DOHH2 (cell line): ENCODE data around the gene KLK15.

Experiments
- H3F3A ChIP-seq: fragments of 200-600 bp; sonication (generic), shearing (Covaris generic); 2 replicates; pipeline ENCODE4 v1.6.0; 2016; ENCODE audit warnings: antibody characterized with exemption, mild to moderate bottlenecking; ENCODE audit not compliant: control insufficient read depth, insufficient read depth
- H3K27ac ChIP-seq: fragments of 200-600 bp; sonication (generic); 2 replicates; pipeline ENCODE4 v1.5.1; 2014; ENCODE audit warnings: low read depth, mild to moderate bottlenecking, low read length, moderate library complexity
- H3K27me3 ChIP-seq: fragments of 200-600 bp; sonication (generic); 2 replicates; pipeline ENCODE4 v1.6.1; 2014; ENCODE audit warnings: mild to moderate bottlenecking, low read length, mixed read lengths; ENCODE audit not compliant: control insufficient read depth
- H3K36me3 ChIP-seq: fragments of 200-600 bp; sonication (generic); 2 replicates; pipeline ENCODE4 v1.6.1; 2014; ENCODE audit warnings: mild to moderate bottlenecking, low read length, moderate library complexity, mixed read lengths; ENCODE audit not compliant: control insufficient read depth
- H3K4me1 ChIP-seq: fragments of 200-600 bp; sonication (generic); 2 replicates; pipeline ENCODE4 v1.6.1; 2014; ENCODE audit warnings: mild to moderate bottlenecking, low read length, mixed read lengths; ENCODE audit not compliant: control insufficient read depth
- H3K4me2 ChIP-seq: fragments of 200-600 bp; sonication (generic); 2 replicates; pipeline ENCODE4 v1.6.0; 2014; ENCODE audit warnings: mild to moderate bottlenecking, low read length, moderate library complexity
- H3K4me3 ChIP-seq: fragments of 200-600 bp; sonication (generic); 2 replicates; pipeline ENCODE4 v1.5.1; 2014; ENCODE audit warnings: mild to moderate bottlenecking, low read length, mixed read lengths
- H3K79me2 ChIP-seq: fragments of 200-600 bp; sonication (generic); 2 replicates; pipeline ENCODE4 v1.6.1; 2014; ENCODE audit warnings: mild to moderate bottlenecking, low read length, mixed read lengths; ENCODE audit not compliant: control insufficient read depth
- H3K9me2 ChIP-seq: fragments of 200-600 bp; sonication (generic); replicated peaks from 2 replicates; pipeline ENCODE4 v1.6.1; 2014; ENCODE audit warnings: mild to moderate bottlenecking, low read length, mixed read lengths; ENCODE audit not compliant: control insufficient read depth
- H3K9me3 ChIP-seq: fragments of 200-600 bp; sonication (generic); 2 replicates; pipeline ENCODE4 v1.6.1; 2014; ENCODE audit warnings: antibody characterized with exemption, low read length, mixed read lengths; ENCODE audit not compliant: control insufficient read depth, insufficient read depth
- H4K20me1 ChIP-seq: fragments of 200-600 bp; sonication (generic); 2 replicates; pipeline ENCODE4 v1.6.0; 2014; ENCODE audit warnings: low read depth, mild to moderate bottlenecking, antibody characterized with exemption, low read length, moderate library complexity; ENCODE audit not compliant: control insufficient read depth, insufficient read depth
- EZH2phosphoT487 ChIP-seq: fragments of 200-600 bp; sonication (generic); IDR thresholded peaks from 2 replicates; pipeline ENCODE4 v1.6.1; 2017; ENCODE audit warnings: borderline replicate concordance, mild to moderate bottlenecking, antibody characterized with exemption, low read length, moderate library complexity, mixed read lengths
- TF ChIP-seq, protein P1 (sequence below): fragments of 200-600 bp; sonication (generic); IDR thresholded peaks from one replicate; pipeline ENCODE4 v1.5.1; 2014; ENCODE audit warnings: antibody characterized with exemption, mild to moderate bottlenecking, low read depth, low read length; ENCODE audit not compliant: poor library complexity, severe bottlenecking

The KLK15 gene

DNA sequence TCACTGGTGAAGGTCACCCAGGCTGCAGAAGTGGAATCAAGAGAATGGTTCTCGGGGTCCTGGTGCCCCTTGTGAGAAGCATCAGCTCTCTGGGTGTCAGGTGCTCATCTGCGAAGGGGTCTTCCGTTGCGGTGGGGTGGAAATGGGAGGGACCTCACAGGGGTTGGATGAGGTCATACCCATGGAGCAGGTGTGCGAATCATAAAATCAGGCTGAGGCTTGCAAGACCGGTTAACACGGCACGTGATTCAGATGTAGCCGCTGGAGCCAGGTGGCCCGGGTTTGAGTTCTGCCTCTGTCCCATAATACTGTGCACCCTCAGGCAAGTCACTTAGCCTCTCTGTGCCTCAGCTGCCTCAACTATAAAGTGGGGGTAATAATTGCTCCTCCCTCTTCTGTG lies 3.9 kb upstream of the KLK15 start:
- H3K27ac ChIP-seq, result no peak overlapping the region
- peaks cover 23% of the 10 kb centered on the region for H3K27me3 ChIP-seq
- no peaks in the 10 kb centered on the region for H4K20me1 ChIP-seq

GRCh38 chr19:50836543-50837195 lies 3.3 kb upstream of the KLK15 start:
- Histone ChIP-seq H3K4me1 (peaks cover 13% of the 10 kb centered on the region), H3K27me3 (peaks cover 23% of the 10 kb centered on the region), H3K9me3 (no peaks in the 10 kb centered on the region), H3K9me2 (no peaks in the 10 kb centered on the region), H3K79me2 (no peaks in the 10 kb centered on the region), H3F3A (no peaks in the 10 kb centered on the region), H3K4me3 (no peak overlapping the region), H3K4me2 (peak overlapping the region; percentile 71), H4K20me1 (no peaks in the 10 kb centered on the region), H3K27ac (no peak overlapping the region), H3K36me3 (no peaks in the 10 kb centered on the region)
- no peak for TF ChIP-seq EZH2phosphoT487
- TF ChIP-seq, protein P1, sequence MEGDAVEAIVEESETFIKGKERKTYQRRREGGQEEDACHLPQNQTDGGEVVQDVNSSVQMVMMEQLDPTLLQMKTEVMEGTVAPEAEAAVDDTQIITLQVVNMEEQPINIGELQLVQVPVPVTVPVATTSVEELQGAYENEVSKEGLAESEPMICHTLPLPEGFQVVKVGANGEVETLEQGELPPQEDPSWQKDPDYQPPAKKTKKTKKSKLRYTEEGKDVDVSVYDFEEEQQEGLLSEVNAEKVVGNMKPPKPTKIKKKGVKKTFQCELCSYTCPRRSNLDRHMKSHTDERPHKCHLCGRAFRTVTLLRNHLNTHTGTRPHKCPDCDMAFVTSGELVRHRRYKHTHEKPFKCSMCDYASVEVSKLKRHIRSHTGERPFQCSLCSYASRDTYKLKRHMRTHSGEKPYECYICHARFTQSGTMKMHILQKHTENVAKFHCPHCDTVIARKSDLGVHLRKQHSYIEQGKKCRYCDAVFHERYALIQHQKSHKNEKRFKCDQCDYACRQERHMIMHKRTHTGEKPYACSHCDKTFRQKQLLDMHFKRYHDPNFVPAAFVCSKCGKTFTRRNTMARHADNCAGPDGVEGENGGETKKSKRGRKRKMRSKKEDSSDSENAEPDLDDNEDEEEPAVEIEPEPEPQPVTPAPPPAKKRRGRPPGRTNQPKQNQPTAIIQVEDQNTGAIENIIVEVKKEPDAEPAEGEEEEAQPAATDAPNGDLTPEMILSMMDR, result no peak

More for the DNA sequence above, 3.9 kb upstream of the KLK15 start:
- H3F3A ChIP-seq, result no peaks in the 10 kb centered on the region
- no peaks in the 10 kb centered on the region for H3K79me2 ChIP-seq
- no peaks in the 10 kb centered on the region for H3K36me3 ChIP-seq
- no peak overlapping the region for H3K4me2 ChIP-seq
- no peak overlapping the region for H3K4me3 ChIP-seq
- H3K4me1 ChIP-seq, result peaks cover 13% of the 10 kb centered on the region
- TF ChIP-seq, protein P1, result no peak
- TF ChIP-seq EZH2phosphoT487, result no peak
- H3K9me2 ChIP-seq, result no peaks in the 10 kb centered on the region
- no peaks in the 10 kb centered on the region for H3K9me3 ChIP-seq

- H3K27me3 ChIP-seq, result peaks cover 26% of the 10 kb centered on the region
- no peaks in the 10 kb centered on the region for H3K9me3 ChIP-seq
- no peak for TF ChIP-seq EZH2phosphoT487
- TF ChIP-seq, protein P1, result peak; percentile 9
- H3K79me2 ChIP-seq, result no peaks in the 10 kb centered on the region
- no peaks in the 10 kb centered on the region for H3K36me3 ChIP-seq
- peak overlapping the region; percentile 71 for H3K4me2 ChIP-seq
- no peaks in the 10 kb centered on the region for H4K20me1 ChIP-seq
- no peak overlapping the region for H3K27ac ChIP-seq
- H3K4me1 ChIP-seq, result peaks cover 13% of the 10 kb centered on the region
- no peaks in the 10 kb centered on the region for H3F3A ChIP-seq
- peak overlapping the region; percentile 77 for H3K4me3 ChIP-seq
- no peaks in the 10 kb centered on the region for H3K9me2 ChIP-seq
These were observed 2.6 kb upstream of the KLK15 start for GRCh38 chr19:50835785-50836542.
